ENCODE data around the gene CREB3L1. TPM values are rescaled to one million over a fixed set of nuclear protein-coding genes. Genes with fewer than 3 reads are reported as not detected.

CREB3L1 gene
- total RNA-seq, 1 experiment from 2014 or later = 3.3 TPM

- peak overlapping the region; percentile 60 for H3K18ac ChIP-seq (ENCODE audit: insufficient read length, low read depth, low read length)
- H3K9ac ChIP-seq (ENCODE audit: extremely low read depth, insufficient read length, low read length) = no peak overlapping the region
- H2AFZ ChIP-seq (ENCODE audit: low read length) = no peak overlapping the region
- no peaks in the 10 kb centered on the region for H3K79me1 ChIP-seq (ENCODE audit: insufficient read depth, low read depth, low read length, poor library complexity, severe bottlenecking)
- H3K9me3 ChIP-seq (ENCODE audit: control insufficient read depth, low read depth, low read length) = no peaks in the 10 kb centered on the region
- H3K4ac ChIP-seq (ENCODE audit: low read depth, low read length) = no peak overlapping the region
- DNase-seq = peak; percentile 68
- no CpG with 5 or more reads among the region's 19 CpGs for WGBS (ENCODE audit: extremely low coverage, insufficient read length, low lambda C conversion rate)
- peaks cover 2% of the 10 kb centered on the region for H3K23me2 ChIP-seq (ENCODE audit: insufficient read length, low read depth, low read length, poor library complexity, severe bottlenecking)
- H3K36me3 Mint-ChIP-seq (ENCODE audit: insufficient read depth in 1 of 3, low read depth in 3 of 3) = no peaks in the 10 kb centered on the region
- no peak overlapping the region for H2BK5ac ChIP-seq (ENCODE audit: insufficient read length, low read length)
- H3K27ac ChIP-seq (ENCODE audit: insufficient read length, low read depth, low read length) = peak overlapping the region; percentile 8
- no peak overlapping the region for H2BK20ac ChIP-seq (ENCODE audit: low read depth, low read length, poor library complexity, severe bottlenecking)
- H3T11ph ChIP-seq (ENCODE audit: low read length) = no peak overlapping the region
- peak overlapping the region; percentile 15 to 94 (median 29); a peak in 6 of 7 replicates for H3K27ac Mint-ChIP-seq
- H3K4me1 Mint-ChIP-seq = peaks cover 26 to 33% of the 10 kb centered on the region in 2 experiments
- no peak overlapping the region for H3K23ac ChIP-seq (ENCODE audit: insufficient read length, low read depth, low read length)
- no peak overlapping the region for H2BK120ac ChIP-seq (ENCODE audit: low read depth, low read length, poor library complexity, severe bottlenecking)
- H3K27me3 ChIP-seq (ENCODE audit: insufficient read depth, low read length) = no peaks in the 10 kb centered on the region
- no peaks in the 10 kb centered on the region for H3K79me2 ChIP-seq (ENCODE audit: insufficient read depth, low read length)
- H3K9me3 Mint-ChIP-seq = no peaks in the 10 kb centered on the region; a peak in 1 of 5 replicates
- no peak for TF ChIP-seq CTCF (conservative IDR thresholded peaks at IDR 0.05)
- peak overlapping the region; percentile 37; the same call in 1 of the 2 replicates for H3K14ac ChIP-seq (ENCODE audit: insufficient read depth, low read length)
- no peak overlapping the region for H4K5ac ChIP-seq (ENCODE audit: insufficient read length, low read depth, low read length)
- H2BK15ac ChIP-seq (ENCODE audit: low read depth, low read length) = no peak overlapping the region
- no peak overlapping the region for H3K4me2 ChIP-seq (ENCODE audit: insufficient read depth, insufficient read length, low read length)
- no peak overlapping the region for H2AK5ac ChIP-seq (ENCODE audit: insufficient read length, low read length)
- peak overlapping the region; percentile 59 for H2BK12ac ChIP-seq (ENCODE audit: insufficient read length, low read depth, low read length)
- no peaks in the 10 kb centered on the region for H4K20me1 ChIP-seq (ENCODE audit: control insufficient read depth, insufficient read depth, insufficient read length)
- peaks cover 3% of the 10 kb centered on the region for H3K4me1 ChIP-seq (ENCODE audit: insufficient read depth, low read length)
- peak overlapping the region in 1 of 2 experiments; percentile 12; a peak in 2 of 5 replicates for H3K4me3 Mint-ChIP-seq
- H3K56ac ChIP-seq (ENCODE audit: insufficient read length, low read depth, low read length) = no peak overlapping the region
- H3K27me3 Mint-ChIP-seq (ENCODE audit: low read depth) = peaks cover 5% of the 10 kb centered on the region
- no peak overlapping the region for H4K8ac ChIP-seq (replicated peaks; ENCODE audit: insufficient read length, low read depth, low read length)
- H4K91ac ChIP-seq (ENCODE audit: insufficient read length, low read depth, low read length) = no peak overlapping the region
These were observed 29.0 kb upstream of the CREB3L1 start for GRCh38 chr11:46248289-46249102.
